ENCODE results near the gene INSIG1. TPM values are rescaled to one million over a fixed set of nuclear protein-coding genes. Genes with fewer than 3 reads are reported as not detected.
A peak's percentile ranks its signal among the peaks of the same experiment; 100 is the strongest.

INSIG1 gene
- total and polyA plus RNA-seq, 4 donors = 54.2 to 264 (median 119) TPM

GRCh38 chr7:155296006-155296787, 1.5 kb upstream of the INSIG1 start:
- ATAC-seq (ENCODE audit: insufficient read depth, low FRiP score) (no peak), DNase-seq (no peak)
- TF ChIP-seq, protein P1, sequence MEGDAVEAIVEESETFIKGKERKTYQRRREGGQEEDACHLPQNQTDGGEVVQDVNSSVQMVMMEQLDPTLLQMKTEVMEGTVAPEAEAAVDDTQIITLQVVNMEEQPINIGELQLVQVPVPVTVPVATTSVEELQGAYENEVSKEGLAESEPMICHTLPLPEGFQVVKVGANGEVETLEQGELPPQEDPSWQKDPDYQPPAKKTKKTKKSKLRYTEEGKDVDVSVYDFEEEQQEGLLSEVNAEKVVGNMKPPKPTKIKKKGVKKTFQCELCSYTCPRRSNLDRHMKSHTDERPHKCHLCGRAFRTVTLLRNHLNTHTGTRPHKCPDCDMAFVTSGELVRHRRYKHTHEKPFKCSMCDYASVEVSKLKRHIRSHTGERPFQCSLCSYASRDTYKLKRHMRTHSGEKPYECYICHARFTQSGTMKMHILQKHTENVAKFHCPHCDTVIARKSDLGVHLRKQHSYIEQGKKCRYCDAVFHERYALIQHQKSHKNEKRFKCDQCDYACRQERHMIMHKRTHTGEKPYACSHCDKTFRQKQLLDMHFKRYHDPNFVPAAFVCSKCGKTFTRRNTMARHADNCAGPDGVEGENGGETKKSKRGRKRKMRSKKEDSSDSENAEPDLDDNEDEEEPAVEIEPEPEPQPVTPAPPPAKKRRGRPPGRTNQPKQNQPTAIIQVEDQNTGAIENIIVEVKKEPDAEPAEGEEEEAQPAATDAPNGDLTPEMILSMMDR (IDR thresholded peaks at IDR 0.05; ENCODE audit: control extremely low read depth, extremely low read depth) = no peak
- Histone ChIP-seq H3K27ac (ENCODE audit: low read depth in 1 of 2, low read length in 1 of 2) (peak overlapping the region; percentile 90 to 96), H3K9ac (ENCODE audit: insufficient read depth in 1 of 2, low read length in 2 of 2) (no peak overlapping the region), H3K9me3 (ENCODE audit: control insufficient read depth in 4 of 4, insufficient read depth in 3 of 4, low read length in 3 of 4) (peaks cover 0 to 4% (median 0%) of the 10 kb centered on the region in 4 donors), H3K36me3 (ENCODE audit: control insufficient read depth in 4 of 4, insufficient read depth in 4 of 4, low read length in 4 of 4) (peaks cover 0 to 2% (median under 1%) of the 10 kb centered on the region in 4 donors), H3K4me3 (no peak overlapping the region), H3K27me3 (ENCODE audit: control insufficient read depth in 3 of 3, insufficient read depth in 3 of 3, low read length in 2 of 3) (no peaks in the 10 kb centered on the region), H3K4me1 (ENCODE audit: control insufficient read depth in 5 of 5, insufficient read depth in 5 of 5, low read length in 5 of 5) (peaks cover 5 to 19% (median 14%) of the 10 kb centered on the region in 5 donors)
- WGBS, 2 donors = 69 to 80% methylated on average over 18 of the region's 18 CpGs

DNA sequence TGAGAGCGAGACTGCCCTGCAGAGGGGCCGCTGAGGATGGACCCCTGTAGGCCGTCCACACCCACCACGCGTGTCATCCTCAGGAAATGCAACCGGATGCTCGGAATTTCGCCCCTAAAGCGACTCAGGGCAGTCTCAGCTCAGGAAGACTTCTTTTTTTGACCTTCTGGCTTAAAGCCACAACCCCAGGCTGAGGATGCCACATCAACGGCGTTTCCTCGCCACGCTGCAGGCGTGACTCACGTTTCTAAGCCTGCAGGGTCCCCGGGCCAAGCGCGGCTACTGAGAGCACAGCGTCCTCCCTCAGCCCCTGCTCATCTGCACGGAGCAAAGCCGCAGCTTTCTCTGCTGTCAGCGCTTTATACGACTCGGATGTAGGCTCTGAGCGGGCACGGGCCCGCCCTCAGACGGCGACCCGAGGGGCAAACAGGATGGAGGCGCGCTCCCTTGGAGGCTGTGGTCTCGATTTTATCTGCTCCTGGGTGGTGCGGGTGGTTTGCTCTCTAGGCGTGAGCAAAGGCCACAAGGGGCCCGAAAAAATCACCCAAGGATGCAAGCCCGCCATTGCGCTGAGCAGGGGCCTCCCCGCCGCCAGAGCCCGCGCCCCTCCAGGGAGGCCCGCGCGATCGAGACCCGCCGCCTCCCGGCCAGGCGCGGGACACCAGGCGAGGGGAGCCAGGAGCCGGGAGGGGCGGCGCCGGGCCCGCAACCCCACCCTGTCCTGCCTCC, 726 bp upstream of the INSIG1 start:
- H3K27me3 ChIP-seq (ENCODE audit: control insufficient read depth in 3 of 3, insufficient read depth in 3 of 3, low read length in 2 of 3) = no peaks in the 10 kb centered on the region
- peak; percentile 58 to 74 (median 68) for DNase-seq
- H3K4me1 ChIP-seq (ENCODE audit: control insufficient read depth in 5 of 5, insufficient read depth in 5 of 5, low read length in 5 of 5) = peaks cover 5 to 19% (median 14%) of the 10 kb centered on the region in 5 donors
- peak overlapping the region; percentile 90 to 96 for H3K27ac ChIP-seq (ENCODE audit: low read depth in 1 of 2, low read length in 1 of 2)
- peaks cover 0 to 2% (median under 1%) of the 10 kb centered on the region in 4 donors for H3K36me3 ChIP-seq (ENCODE audit: control insufficient read depth in 4 of 4, insufficient read depth in 4 of 4, low read length in 4 of 4)
- peaks cover 0 to 4% (median 0%) of the 10 kb centered on the region in 4 donors for H3K9me3 ChIP-seq (ENCODE audit: control insufficient read depth in 4 of 4, insufficient read depth in 3 of 4, low read length in 3 of 4)
- TF ChIP-seq, protein P1 (IDR thresholded peaks at IDR 0.05; ENCODE audit: control extremely low read depth, extremely low read depth) = no peak
- WGBS, 2 donors = 1% methylated on average over 38 to 57 of the region's 57 CpGs
- H3K4me3 ChIP-seq = peak overlapping the region; percentile 34
- H3K9ac ChIP-seq (ENCODE audit: insufficient read depth in 1 of 2, low read length in 2 of 2) = peak overlapping the region in 1 of 2 donors; percentile 26
- peak; percentile 6 for ATAC-seq (ENCODE audit: insufficient read depth, low FRiP score)

- whole genome bisulfite sequencing, 2 donors = 1% methylated on average over 28 to 34 of the region's 34 CpGs
- H3K4me1 ChIP-seq (ENCODE audit: control insufficient read depth in 5 of 5, insufficient read depth in 5 of 5, low read length in 5 of 5) = peaks cover 5 to 19% (median 14%) of the 10 kb centered on the region in 5 donors
- H3K9me3 ChIP-seq (ENCODE audit: control insufficient read depth in 4 of 4, insufficient read depth in 3 of 4, low read length in 3 of 4) = peaks cover 0 to 4% (median 0%) of the 10 kb centered on the region in 4 donors
- H3K27ac ChIP-seq (ENCODE audit: low read depth in 1 of 2, low read length in 1 of 2) = peak overlapping the region; percentile 86 to 97
- no peak for DNase-seq
- TF ChIP-seq, protein P1 (IDR thresholded peaks at IDR 0.05; ENCODE audit: control extremely low read depth, extremely low read depth) = no peak
- peaks cover 0 to 6% (median 1%) of the 10 kb centered on the region in 4 donors for H3K36me3 ChIP-seq (ENCODE audit: control insufficient read depth in 4 of 4, insufficient read depth in 4 of 4, low read length in 4 of 4)
- ATAC-seq (ENCODE audit: insufficient read depth, low FRiP score) = no peak
- no peaks in the 10 kb centered on the region for H3K27me3 ChIP-seq (ENCODE audit: control insufficient read depth in 3 of 3, insufficient read depth in 3 of 3, low read length in 2 of 3)
- H3K9ac ChIP-seq (ENCODE audit: insufficient read depth in 1 of 2, low read length in 2 of 2) = no peak overlapping the region
- H3K4me3 ChIP-seq = peak overlapping the region; percentile 78
These were observed 683 bp downstream of the INSIG1 start for GRCh38 chr7:155298288-155298833.
